HG02870 (cell line): Measurements from ENCODE around the gene RDM1.

Experiments
- ATAC-seq: cut with Tn5 transposase; IDR thresholded peaks from one replicate; pipeline ENCODE4 v1.9.1; 2021; ENCODE audit warnings: mild to moderate bottlenecking, moderate library complexity; ENCODE audit not compliant: unreplicated experiment

Gene RDM1

GRCh38 chr17:35875072-35875799 lies 55.3 kb downstream of the RDM1 start:
- no peak for ATAC-seq

GRCh38 chr17:35872196-35872980 lies 58.2 kb downstream of the RDM1 start:
- ATAC-seq: no peak

DNA sequence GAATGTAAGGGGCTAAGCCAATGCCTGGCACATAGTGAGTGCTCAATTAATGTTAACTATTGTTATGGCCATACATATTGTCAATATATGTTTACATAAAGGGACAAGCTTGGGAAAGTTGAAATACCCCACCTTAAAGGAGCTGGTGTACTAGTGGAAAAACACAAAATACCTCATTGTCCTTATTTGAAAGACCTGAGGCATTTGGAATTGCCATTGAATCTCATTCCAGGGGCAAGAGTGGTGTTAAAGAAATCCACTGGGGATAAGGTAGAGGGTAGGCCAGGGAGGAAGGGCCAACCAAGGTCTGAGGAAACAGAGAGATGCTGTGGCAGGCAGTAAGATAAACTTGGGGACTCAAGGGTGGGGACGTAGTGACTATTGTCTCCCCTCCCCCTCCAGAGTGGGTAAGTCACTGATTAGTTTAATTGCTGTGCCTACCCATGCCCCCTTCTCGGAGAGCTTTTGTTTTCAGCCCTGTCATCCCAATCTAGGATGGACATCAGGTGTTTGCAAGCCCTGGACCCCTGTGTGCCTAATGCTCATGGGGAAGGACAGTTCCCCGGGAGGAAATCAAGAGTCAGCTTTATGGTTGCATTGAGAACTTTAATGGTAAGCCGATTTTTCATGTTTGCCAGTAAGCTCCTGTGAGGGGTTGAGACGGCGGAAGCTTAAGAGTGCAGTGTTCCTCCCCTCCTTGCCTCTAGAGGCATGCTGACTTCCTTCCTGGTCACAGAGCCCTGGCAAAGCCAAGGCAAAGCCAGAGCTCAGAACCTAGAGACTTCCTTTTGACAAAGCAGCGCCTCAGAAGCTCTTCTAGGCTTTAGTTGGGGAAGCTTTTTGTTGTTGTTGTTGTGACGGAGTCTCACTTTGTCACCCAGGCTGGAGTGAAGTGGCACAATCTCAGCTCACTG lies 59.4 kb downstream of the RDM1 start:
- no peak for ATAC-seq

- no peak for ATAC-seq
These were observed 61.8 kb downstream of the RDM1 start, which contains the start of gene HEATR9 for GRCh38 chr17:35868737-35869136. Gene HEATR9, minus strand, starts transcription at chr17:35868891. Its CDS starts 149 bp downstream, at chr17:35868742.
